ENCODE data around the gene ZNF580.

The ZNF580 gene

GRCh38 chr19:55640577-55641425 is at the start of gene ZNF580:
TSS of gene ZNF580 (plus strand) at chr19:55641002. CDS start at chr19:55642509, 1,507 bp downstream.
- DNase-seq (ENCODE audit: low read depth), result no peak

GRCh38 chr19:55591555-55591954 is 49.2 kb upstream of the ZNF580 start:
- no peak for DNase-seq (ENCODE audit: low read depth)

GRCh38 chr19:55592391-55593090 is 48.3 kb upstream of the ZNF580 start:
- DNase-seq (ENCODE audit: low read depth), result no peak

- no peak for DNase-seq (ENCODE audit: low read depth)
Measured at GRCh38 chr19:55593096-55593772, 47.6 kb upstream of the ZNF580 start.

GRCh38 chr19:55594996-55595545 is 45.7 kb upstream of the ZNF580 start:
- no peak for DNase-seq (ENCODE audit: low read depth)

- DNase-seq (ENCODE audit: low read depth), result no peak
Measured at GRCh38 chr19:55596304-55596703, 44.5 kb upstream of the ZNF580 start.

- no peak for DNase-seq (ENCODE audit: low read depth)
Measured at GRCh38 chr19:55597501-55597921, 43.3 kb upstream of the ZNF580 start.

GRCh38 chr19:55598034-55598433 is 42.8 kb upstream of the ZNF580 start:
- DNase-seq (ENCODE audit: low read depth), result no peak

GRCh38 chr19:55598719-55599467 is 41.9 kb upstream of the ZNF580 start:
- DNase-seq (ENCODE audit: low read depth), result peak; percentile 85

- peak; percentile 89 for DNase-seq (ENCODE audit: low read depth)
Measured at GRCh38 chr19:55599468-55599841, 41.3 kb upstream of the ZNF580 start, which contains the start of gene FIZ1. TSS of gene FIZ1 (minus strand) at chr19:55599517. CDS start at chr19:55597865, 1,652 bp downstream.

GRCh38 chr19:55599842-55600661 is 40.8 kb upstream of the ZNF580 start, which contains the start of gene ZNF524:
TSS of gene ZNF524 (plus strand) at chr19:55600288. CDS start at chr19:55602113, 1,825 bp downstream.
- peak; percentile 59 for DNase-seq (ENCODE audit: low read depth)

GRCh38 chr19:55600662-55601028 is 40.2 kb upstream of the ZNF580 start:
- no peak for DNase-seq (ENCODE audit: low read depth)

- DNase-seq (ENCODE audit: low read depth), result no peak
Measured at GRCh38 chr19:55601084-55601483, 39.7 kb upstream of the ZNF580 start.

- DNase-seq (ENCODE audit: low read depth), result no peak
Measured at GRCh38 chr19:55602104-55603001, 38.4 kb upstream of the ZNF580 start.

GRCh38 chr19:55603115-55603514 is 37.7 kb upstream of the ZNF580 start:
- no peak for DNase-seq (ENCODE audit: low read depth)

GRCh38 chr19:55603581-55604292 is 37.1 kb upstream of the ZNF580 start:
- DNase-seq (ENCODE audit: low read depth), result no peak

GRCh38 chr19:55605207-55605636 is 35.6 kb upstream of the ZNF580 start:
- DNase-seq (ENCODE audit: low read depth), result peak; percentile 94

- no peak for DNase-seq (ENCODE audit: low read depth)
Measured at GRCh38 chr19:55605637-55606470, 34.9 kb upstream of the ZNF580 start, which contains the start of gene ZNF865. TSS of gene ZNF865 (plus strand) at chr19:55605647. CDS start at chr19:55613619, 7,972 bp downstream.

Data from stimulated activated CD8-positive, alpha-beta memory T cell treated with anti-CD3 and anti-CD28 coated beads, Interleukin-15, amount 100 ng/mL, for 1 hour (primary cell).